DND-41 (cell line): ENCODE data around the gene STIMATE.

Source experiments
- CTCF ChIP-seq: IDR thresholded peaks from 2 replicates; pipeline ENCODE4 v1.5.1; 2012; ENCODE audit warnings: borderline replicate concordance, low read length, moderate library complexity, mild to moderate bottlenecking; ENCODE audit not compliant: poor library complexity, severe bottlenecking; ENCODE audit errors: extremely low read depth
- EZH2 ChIP-seq: IDR thresholded peaks from 3 replicates; pipeline ENCODE4 v1.6.1; 2012; ENCODE audit warnings: borderline replicate concordance, low read depth, mild to moderate bottlenecking, moderate library complexity, low read length, inconsistent platforms; ENCODE audit not compliant: severe bottlenecking

- TF ChIP-seq CTCF: no peak
- no peak for TF ChIP-seq EZH2
These were observed 106.0 kb downstream of the STIMATE start for GRCh38 chr3:52791366-52791765.
